Measurements from ENCODE around the gene FASN. TPM values are rescaled to one million over a fixed set of nuclear protein-coding genes. Genes with fewer than 3 reads are reported as not detected.

FASN gene
- total and polyA plus RNA-seq, 2 of the 4 experiments (the other 2 are of a cell fraction): 12.4 to 56.0 TPM

- no peak for DNase-seq
- H3K9me1 ChIP-seq (ENCODE audit: insufficient read depth, low read length): no peaks in the 10 kb centered on the region
- H2AK9ac ChIP-seq (replicated peaks; ENCODE audit: low read depth, low read length, poor library complexity): no peak overlapping the region
- no peak overlapping the region for H3K23ac ChIP-seq (ENCODE audit: low read depth, low read length)
- no TSS peak for BruUV-seq (replicated peaks)
- no peak overlapping the region for H3K56ac ChIP-seq (ENCODE audit: extremely low read depth, insufficient read depth, low read length)
- no peak for ATAC-seq (ENCODE audit: low read depth)
- H3K4me3 ChIP-seq (ENCODE audit: insufficient read depth, low read depth, low read length): no peak overlapping the region
- no peak overlapping the region for H4K8ac ChIP-seq (ENCODE audit: low read depth in 2 of 2, low read length in 2 of 2)
- H3K79me1 ChIP-seq (ENCODE audit: low read depth in 1 of 2, low read length in 2 of 2): peaks cover 11 to 21% of the 10 kb centered on the region in 2 experiments; a peak in 3 of 4 replicates
- no peak overlapping the region for H3K9ac ChIP-seq (ENCODE audit: low read depth, low read length)
- H3K27ac ChIP-seq (ENCODE audit: insufficient read depth, low read length): no peak overlapping the region
- H3K27me3 ChIP-seq (ENCODE audit: control insufficient read depth, insufficient read depth, low read length): no peaks in the 10 kb centered on the region
- no peak overlapping the region for H3K18ac ChIP-seq (ENCODE audit: low read depth, low read length)
- H4K20me1 ChIP-seq (ENCODE audit: insufficient read depth, low read length): no peaks in the 10 kb centered on the region; the same call in none of the 2 replicates
- ChIA-PET CTCF (no interaction called here), POLR2A (ENCODE audit: unreplicated experiment) (interaction anchor here (1.3 kb wide), 1 partner anchor 8 kb away, joined by 3 read pairs; no protein-coding TSS in a partner anchor)
- H3K9me3 ChIP-seq (ENCODE audit: control insufficient read depth, insufficient read depth, low read length): no peaks in the 10 kb centered on the region
- no peak overlapping the region for H2AK5ac ChIP-seq (ENCODE audit: low read depth, low read length)
- H3K4ac ChIP-seq (ENCODE audit: low read depth, low read length): no peak overlapping the region
- H3K36me3 ChIP-seq (ENCODE audit: control insufficient read depth, insufficient read depth, low read length): peaks cover 84% of the 10 kb centered on the region
- no peak overlapping the region for H3K4me2 ChIP-seq (ENCODE audit: low read depth, low read length)
- TF ChIP-seq RCOR1 (IDR thresholded peaks at IDR 0.05; ENCODE audit: insufficient replicate concordance, low read length) (no peak), BHLHE40 (IDR thresholded peaks at IDR 0.05; ENCODE audit: low read depth, low read length) (no peak), RAD21 (IDR thresholded peaks at IDR 0.05; ENCODE audit: low read length) (no peak), CEBPB (IDR thresholded peaks at IDR 0.05; ENCODE audit: low read depth, low read length) (no peak), CTCF (conservative IDR thresholded peaks at IDR 0.05; ENCODE audit: low read depth, low read length) (no peak), USF2 (IDR thresholded peaks at IDR 0.05; ENCODE audit: low read depth, low read length) (no peak), RFX5 (IDR thresholded peaks at IDR 0.05; ENCODE audit: low read depth, low read length) (no peak), SMC3 (IDR thresholded peaks at IDR 0.05; ENCODE audit: low read depth, low read length) (no peak), NFE2L2 (IDR thresholded peaks at IDR 0.05; ENCODE audit: low read depth, low read length) (no peak), MAZ (IDR thresholded peaks at IDR 0.05; ENCODE audit: borderline replicate concordance, low read depth, low read length) (no peak), ELK1 (IDR thresholded peaks at IDR 0.05; ENCODE audit: borderline replicate concordance, low read depth, low read length) (no peak), MXI1 (IDR thresholded peaks at IDR 0.05; ENCODE audit: borderline replicate concordance, low read depth, low read length) (no peak), POLR2A (IDR thresholded peaks at IDR 0.05; ENCODE audit: low read depth, low read length) (no peak), FOS (IDR thresholded peaks at IDR 0.05; ENCODE audit: low read depth, low read length) (no peak), CHD1 (IDR thresholded peaks at IDR 0.05; ENCODE audit: low read depth, low read length) (no peak), MAFK (IDR thresholded peaks at IDR 0.05; ENCODE audit: low read depth, low read length) (no peak)
- H3K4me1 ChIP-seq (ENCODE audit: control insufficient read depth, insufficient read depth, low read length): no peaks in the 10 kb centered on the region
- H2BK20ac ChIP-seq (ENCODE audit: low read depth, low read length): no peak overlapping the region
- no peak overlapping the region for H4K5ac ChIP-seq (ENCODE audit: low read depth, low read length)
- no peak overlapping the region for H4K91ac ChIP-seq (ENCODE audit: insufficient read depth, low read depth, low read length)
- dilution Hi-C loops (cut with HindIII; ENCODE audit: low sequenced_read_pairs, unreplicated experiment) (no loop called here), in situ Hi-C loops (cut with MboI; ENCODE audit: low sequenced_read_pairs) (no loop called here), intact Hi-C loops (cut with micrococcal nuclease) (no loop called here)
- H2AFZ ChIP-seq (replicated peaks; ENCODE audit: low read length, poor library complexity): no peak overlapping the region
- H2BK120ac ChIP-seq (ENCODE audit: low read depth, low read length): no peak overlapping the region
- H3K14ac ChIP-seq (replicated peaks; ENCODE audit: low read depth, low read length): no peak overlapping the region
- H2BK5ac ChIP-seq (ENCODE audit: low read depth, low read length, poor library complexity, severe bottlenecking): no peak overlapping the region
- 97% methylated on average over 6 of the region's 10 CpGs; no CpG with 5 or more reads in 1 of the 2 experiments for WGBS, 2 experiments (ENCODE audit: extremely low coverage in 2 of 2, insufficient read length in 1 of 2)
- H2BK15ac ChIP-seq (ENCODE audit: low read depth, low read length): no peak overlapping the region
Observed at GRCh38 chr17:82058855-82059249, 39.2 kb downstream of the FASN start.
